T47D (cell line): Measurements from ENCODE around the gene DSCAML1.

ENCODE experiments used
- DNase-seq, 2 experiments: peaks; one replicate each; pipeline versions ENCODE4 v3.0.0 to v3.0.0-alpha.2; 2011 to 2012; ENCODE audit warnings: low read depth in 1 of 2, low spot score in 1 of 2
- JUND ChIP-seq: IDR thresholded peaks from 2 replicates; pipeline ENCODE4 v1.6.1; 2012; ENCODE audit warnings: low read depth
- in situ Hi-C: cut with HindIII; loops from 2 replicates; pipeline ENCODE4 v1.10.0; 2016; ENCODE audit warnings: low sequenced_read_pairs, low pct_unique_long_range_greater_than_20kb

Gene DSCAML1

DNA sequence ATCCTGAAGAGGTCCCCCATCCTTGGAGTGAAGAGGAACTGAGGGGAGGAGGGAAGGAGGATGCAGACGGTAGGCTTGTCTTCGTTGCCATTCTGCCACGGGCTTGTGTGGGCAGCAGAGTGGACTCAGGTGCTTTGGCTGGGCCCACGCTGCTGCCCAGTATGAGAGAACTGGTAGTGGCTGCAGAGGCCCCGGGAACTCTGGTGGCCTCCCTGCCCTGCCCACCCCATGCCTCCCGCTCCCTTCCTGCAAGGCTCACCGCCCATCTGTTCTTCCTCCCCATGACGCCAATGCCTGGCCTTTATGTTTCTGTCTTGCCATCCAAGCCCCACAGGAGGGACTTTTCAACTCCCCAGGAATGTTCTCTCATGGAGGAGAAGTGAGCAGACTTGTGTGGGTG is 157.4 kb downstream of the DSCAML1 start:
- in situ Hi-C loops: no loop called here
- no peak for DNase-seq
- TF ChIP-seq JUND: no peak

DNA sequence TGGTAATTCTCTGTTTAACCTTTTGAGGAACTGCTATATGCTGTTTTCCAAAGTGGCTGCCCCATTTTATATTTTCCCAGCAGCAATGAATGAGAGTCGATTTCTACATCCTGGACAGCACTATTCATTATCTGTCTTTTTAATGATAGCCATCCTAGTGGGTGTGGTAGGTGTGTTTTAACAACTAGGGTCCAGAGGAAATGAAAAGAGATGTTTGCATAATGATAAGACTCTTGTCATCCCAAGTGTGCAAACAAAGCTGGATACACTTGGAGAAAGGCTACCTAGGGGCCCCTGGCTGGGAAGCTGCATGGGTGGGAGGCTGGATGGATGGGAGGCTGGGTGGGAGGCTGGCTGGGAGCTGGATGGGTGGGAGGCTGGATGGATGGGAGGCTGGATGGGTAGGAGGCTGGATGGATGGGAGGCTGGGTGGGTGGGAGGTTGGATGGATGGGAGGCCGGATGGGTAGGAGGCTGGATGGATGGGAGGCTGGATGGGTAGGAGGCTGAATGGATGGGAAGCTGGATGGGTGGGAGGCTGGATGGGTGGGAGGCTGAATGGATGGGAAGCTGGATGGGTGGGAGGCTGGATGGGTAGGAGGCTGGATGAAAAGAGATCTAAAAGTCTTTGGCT is 158.0 kb downstream of the DSCAML1 start:
- no peak for DNase-seq
- no peak for TF ChIP-seq JUND
- in situ Hi-C loops: no loop called here

DNA sequence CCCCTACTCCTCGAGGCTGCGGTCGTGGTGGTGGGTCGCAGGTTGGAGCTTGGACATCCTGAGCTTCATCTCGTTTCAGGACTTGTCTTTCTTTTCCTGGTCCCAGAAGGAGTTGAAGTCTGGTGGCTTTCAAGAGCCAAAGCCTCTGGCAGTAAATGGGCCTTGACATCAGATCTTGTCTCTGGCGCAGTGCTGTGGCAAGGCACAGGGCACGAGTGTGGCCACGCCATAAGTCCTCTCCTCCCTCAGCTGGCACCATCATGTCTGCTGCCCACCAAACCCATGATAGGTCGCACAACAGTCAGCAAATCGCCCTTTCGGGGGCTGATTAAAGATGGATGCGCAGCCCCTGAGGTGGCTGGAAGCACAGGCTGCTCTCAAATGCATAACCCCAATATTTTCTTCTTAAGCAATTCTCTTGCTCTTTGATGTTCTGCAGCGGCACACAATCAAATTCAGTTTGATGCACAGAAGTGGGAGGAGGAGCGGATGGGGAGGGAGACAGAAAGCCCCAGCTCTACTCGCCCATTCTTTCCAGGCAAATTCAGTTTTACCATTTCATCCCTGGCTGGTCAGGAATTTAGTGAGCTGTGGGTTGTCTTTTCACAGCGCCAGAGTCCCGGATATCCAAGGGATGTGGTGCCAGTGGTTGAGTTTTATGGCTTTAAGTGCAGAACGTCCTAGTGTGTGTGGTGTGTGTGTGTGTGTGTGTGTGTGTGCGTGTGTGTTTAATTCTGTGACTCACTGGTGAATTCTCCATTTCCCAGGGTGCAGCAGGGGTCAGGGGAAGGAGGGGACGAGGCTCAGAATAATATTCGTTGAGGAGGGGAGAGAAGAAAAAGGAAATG is 162.0 kb downstream of the DSCAML1 start:
- in situ Hi-C loops: no loop called here
- no peak for TF ChIP-seq JUND
- no peak for DNase-seq

- no peak for TF ChIP-seq JUND
- in situ Hi-C loops: no loop called here
- DNase-seq: no peak
Measured at GRCh38 chr11:117633976-117634755, 162.8 kb downstream of the DSCAML1 start.

DNA sequence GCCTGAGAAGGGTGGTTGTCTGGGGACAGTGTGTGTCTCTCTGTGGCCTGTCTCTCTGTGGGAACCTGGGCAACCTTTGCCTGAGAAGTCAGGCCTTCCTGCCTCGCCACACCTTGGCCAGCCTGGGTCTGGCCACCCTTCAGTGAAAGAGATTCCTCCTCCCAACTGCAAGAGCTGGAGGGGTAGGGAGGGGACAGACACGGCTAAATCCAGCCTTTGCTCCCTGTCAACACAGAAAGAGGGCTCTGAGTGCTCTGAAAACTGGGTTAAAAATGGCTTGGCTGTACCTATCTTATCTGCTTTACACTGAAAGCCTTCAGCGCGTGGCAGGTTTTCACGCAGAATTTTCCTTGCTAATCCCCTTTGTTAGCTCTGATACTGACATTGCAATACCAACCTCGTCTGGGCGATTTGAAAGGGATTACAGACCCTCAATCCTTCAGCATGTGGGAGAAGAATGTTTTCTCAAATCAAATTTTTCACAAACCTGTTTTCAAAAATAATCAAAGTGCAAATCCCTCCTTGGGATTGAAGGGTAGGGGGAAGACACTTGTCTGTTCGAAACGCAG is 163.7 kb downstream of the DSCAML1 start:
- no peak for DNase-seq
- no peak for TF ChIP-seq JUND
- in situ Hi-C loops: no loop called here

DNA sequence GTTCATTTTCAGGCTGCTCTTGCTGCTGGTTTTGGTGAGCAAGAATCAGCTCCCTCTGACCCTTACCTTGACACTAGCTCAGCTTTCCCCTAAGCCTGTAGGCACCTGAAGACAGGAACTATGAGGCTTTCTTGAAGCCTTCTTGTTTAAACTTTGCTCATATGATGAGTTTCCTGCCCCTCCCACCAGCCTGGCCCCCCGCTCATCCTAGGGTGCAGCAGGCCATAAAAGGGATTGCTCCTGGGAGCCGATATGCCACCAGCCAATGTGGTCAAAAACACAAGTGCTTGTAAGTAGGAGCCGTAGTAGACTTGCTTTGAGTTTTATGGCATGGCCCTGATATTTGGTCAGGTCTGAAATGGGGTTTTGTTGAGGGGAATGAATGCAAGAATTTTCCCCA is 164.7 kb downstream of the DSCAML1 start:
- TF ChIP-seq JUND: no peak
- DNase-seq: no peak
- in situ Hi-C loops: no loop called here

DNA sequence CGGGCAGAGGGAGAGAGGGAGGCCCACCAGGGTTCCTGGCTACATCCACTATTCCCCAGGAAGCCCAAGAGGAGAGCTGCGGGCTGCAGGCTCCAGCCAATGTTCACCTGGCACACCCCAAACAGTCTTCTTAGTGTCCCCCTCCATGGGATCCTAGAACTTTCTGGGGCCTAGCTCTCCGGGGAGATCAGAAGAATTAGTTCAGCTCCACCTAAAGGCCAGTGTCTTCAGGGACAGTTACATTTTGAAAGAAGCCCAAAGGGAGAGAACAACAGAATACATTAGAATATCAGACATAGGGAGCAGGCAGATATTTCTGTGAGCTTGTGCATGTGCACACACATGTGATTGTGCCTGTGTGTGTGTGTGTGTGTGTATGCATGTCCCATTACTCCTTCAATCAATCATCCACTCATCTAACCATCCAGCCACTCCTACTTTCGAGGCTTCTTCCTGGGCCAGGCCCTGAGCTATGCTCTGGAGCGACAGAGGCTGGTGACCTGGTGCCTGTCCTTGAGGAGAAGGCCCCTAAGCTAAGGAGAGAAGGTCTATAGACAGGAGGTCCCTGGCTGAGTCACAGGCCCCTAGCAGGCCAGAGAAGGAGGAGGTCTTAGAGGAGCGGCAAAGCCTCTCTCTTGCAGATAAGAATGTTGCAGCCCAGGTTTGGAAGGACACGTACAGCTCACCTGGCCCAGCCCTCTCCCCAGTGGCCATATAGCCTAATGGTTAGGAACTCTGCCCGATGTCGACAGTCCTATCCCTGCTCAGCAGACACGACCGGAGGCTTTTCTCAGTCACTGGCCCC is 165.5 kb downstream of the DSCAML1 start:
- in situ Hi-C loops: no loop called here
- peak in 1 of 2 experiments; percentile 34 for DNase-seq
- TF ChIP-seq JUND: no peak

GRCh38 chr11:117629891-117630538 is 167.0 kb downstream of the DSCAML1 start:
- in situ Hi-C loops: no loop called here
- TF ChIP-seq JUND: no peak
- no peak for DNase-seq

DNA sequence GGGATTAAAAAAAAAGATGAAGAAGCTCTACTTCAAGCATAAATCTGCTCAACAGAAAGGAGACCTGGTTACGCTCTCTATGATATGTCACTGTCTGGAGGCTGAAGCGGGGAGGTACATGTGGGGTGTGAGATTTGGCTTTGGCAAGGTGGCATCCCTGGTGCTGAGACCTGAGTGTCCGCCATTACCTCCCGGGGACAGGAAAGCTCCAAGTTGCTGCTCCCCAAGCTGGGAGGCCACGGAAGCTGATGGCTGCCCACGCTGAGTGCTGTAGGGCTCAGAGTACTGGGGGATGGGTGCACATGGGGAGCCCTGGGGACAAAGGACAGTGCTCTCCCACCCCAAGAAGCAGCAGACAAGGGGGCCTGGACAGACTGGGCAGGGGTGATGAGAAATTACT is 167.9 kb downstream of the DSCAML1 start:
- no peak for DNase-seq
- TF ChIP-seq JUND: no peak
- in situ Hi-C loops: no loop called here

DNA sequence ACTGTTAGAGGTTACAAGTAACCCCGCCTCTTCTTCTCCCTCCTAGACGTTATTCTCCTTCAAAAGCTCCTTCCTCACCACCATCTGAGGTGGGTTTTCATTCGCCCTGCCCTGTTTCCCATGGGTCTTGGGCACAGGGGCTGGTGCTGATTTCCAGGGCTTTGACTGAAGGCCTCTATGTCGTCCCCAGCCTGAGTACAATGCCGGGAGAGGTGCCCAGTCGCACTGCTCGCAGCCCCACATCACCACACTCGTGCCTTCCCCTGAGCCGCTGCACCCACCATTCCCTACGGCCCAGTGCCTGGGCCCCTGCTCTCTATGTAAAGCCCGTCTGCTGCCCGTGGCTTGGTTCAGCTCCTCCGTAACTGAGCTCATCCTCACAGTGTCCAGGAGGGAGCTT is 169.8 kb downstream of the DSCAML1 start:
- DNase-seq: no peak
- no peak for TF ChIP-seq JUND
- in situ Hi-C loops: no loop called here

GRCh38 chr11:117626576-117626975 is 170.4 kb downstream of the DSCAML1 start:
- DNase-seq: no peak
- TF ChIP-seq JUND: no peak
- in situ Hi-C loops: no loop called here
